OCI-LY1 (cell line): ENCODE measurements around the gene PLXNA2.

Experiments
- CTCF ChIP-seq: fragments of 200-600 bp; sonication (generic), shearing (Covaris generic); IDR thresholded peaks from 2 replicates; pipeline ENCODE4 v1.5.1; 2017; ENCODE audit warnings: mild to moderate bottlenecking, antibody characterized with exemption, low read length, moderate library complexity, mixed read lengths
- EZH2 ChIP-seq: fragments of 200-600 bp; sonication (generic), shearing (Covaris generic); IDR thresholded peaks from 2 replicates; pipeline ENCODE4 v1.8.0; 2017; ENCODE audit warnings: borderline replicate concordance, mixed run types, mild to moderate bottlenecking, antibody characterized with exemption, low read length, moderate library complexity, mixed read lengths

GRCh38 chr1:208207388-208208131 is 36.6 kb downstream of the PLXNA2 start:
- no peak for TF ChIP-seq CTCF
- no peak for TF ChIP-seq EZH2
